ENCODE data around the gene ZBTB16.
A peak's percentile ranks its signal among the peaks of the same experiment; 100 is the strongest.

The ZBTB16 gene

DNA sequence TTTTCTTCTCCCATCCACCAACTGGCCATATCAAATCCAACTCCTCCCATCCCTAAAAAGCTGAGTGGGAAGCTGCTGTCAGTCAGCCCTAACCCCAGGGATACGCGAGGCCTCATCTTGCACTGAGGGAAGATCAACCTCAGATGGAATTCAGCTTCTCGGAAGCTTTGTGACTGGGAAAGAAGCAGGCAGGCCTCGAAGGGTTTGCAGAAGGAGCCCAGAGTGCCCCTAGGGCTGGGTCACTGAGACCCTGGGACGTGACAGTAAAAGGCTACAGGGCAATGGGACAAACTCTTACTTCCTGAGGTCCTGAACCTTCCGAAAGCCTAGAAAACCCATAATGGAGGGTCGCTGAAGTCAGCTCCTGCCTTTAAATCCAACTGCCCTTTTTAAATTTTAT is 202.3 kb downstream of the ZBTB16 start:
- ChIA-PET POLR2A (ENCODE audit: low non-redundant PET) (no interaction called here), CTCF (interaction anchor here (0.6 to 5.6 kb wide), 23 partner anchors 10 to 456 kb away, joined by 3 to 97 read pairs (median 7); partner anchors contain the start of genes HTR3A and ZBTB16)
- no peak for DNase-seq (ENCODE audit: low spot score)
- H3K27ac ChIP-seq, result peak overlapping the region; percentile 91
- TF ChIP-seq, protein P1, sequence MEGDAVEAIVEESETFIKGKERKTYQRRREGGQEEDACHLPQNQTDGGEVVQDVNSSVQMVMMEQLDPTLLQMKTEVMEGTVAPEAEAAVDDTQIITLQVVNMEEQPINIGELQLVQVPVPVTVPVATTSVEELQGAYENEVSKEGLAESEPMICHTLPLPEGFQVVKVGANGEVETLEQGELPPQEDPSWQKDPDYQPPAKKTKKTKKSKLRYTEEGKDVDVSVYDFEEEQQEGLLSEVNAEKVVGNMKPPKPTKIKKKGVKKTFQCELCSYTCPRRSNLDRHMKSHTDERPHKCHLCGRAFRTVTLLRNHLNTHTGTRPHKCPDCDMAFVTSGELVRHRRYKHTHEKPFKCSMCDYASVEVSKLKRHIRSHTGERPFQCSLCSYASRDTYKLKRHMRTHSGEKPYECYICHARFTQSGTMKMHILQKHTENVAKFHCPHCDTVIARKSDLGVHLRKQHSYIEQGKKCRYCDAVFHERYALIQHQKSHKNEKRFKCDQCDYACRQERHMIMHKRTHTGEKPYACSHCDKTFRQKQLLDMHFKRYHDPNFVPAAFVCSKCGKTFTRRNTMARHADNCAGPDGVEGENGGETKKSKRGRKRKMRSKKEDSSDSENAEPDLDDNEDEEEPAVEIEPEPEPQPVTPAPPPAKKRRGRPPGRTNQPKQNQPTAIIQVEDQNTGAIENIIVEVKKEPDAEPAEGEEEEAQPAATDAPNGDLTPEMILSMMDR (conservative IDR thresholded peaks at IDR 0.05; ENCODE audit: low read depth), result no peak

DNA sequence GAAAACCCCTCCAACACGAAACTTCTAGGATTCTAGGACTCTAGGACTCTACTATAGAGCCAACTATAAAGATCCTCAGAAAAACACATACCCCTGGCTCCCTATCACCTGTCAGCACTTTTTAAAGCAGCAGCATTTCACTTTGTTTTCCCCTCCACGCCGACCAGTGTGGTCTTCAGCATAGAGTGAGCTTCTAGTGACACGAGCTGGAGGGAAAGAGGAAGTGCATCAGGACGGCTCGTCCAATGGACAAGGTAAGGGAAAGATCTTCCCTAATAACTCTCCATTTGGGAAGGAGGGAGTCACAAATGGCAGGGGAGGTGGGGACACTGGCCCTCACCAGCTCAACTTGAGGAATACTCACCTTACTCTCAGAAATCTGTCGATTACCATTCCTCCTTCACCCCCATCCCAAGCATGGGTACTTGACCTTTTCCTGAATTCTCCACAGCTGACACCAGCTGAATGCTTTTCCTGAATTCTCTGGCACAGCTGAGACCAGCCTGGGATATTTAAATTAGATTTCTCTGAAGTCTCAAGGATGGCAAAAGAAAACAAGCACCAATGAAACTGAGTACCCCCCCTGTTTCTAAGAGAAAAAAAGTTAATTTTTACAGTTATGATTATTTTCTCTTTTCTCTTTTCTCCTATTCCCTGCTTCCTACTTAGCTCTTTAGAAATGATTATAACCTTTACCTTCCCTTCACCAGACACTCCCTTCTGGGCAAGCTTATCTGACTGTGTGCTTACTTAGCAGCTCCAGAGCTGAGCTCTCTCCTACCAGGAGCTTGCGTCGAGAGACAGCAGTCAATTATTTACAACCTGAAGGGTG is 203.4 kb downstream of the ZBTB16 start:
- DNase-seq (ENCODE audit: low spot score), result peak; percentile 62
- ChIA-PET POLR2A (ENCODE audit: low non-redundant PET) (no interaction called here), CTCF (interaction anchor here (0.6 to 5.6 kb wide), 9 partner anchors 15 to 764 kb away, joined by 3 to 97 read pairs (median 5); no protein-coding TSS in a partner anchor)
- H3K27ac ChIP-seq, result no peak overlapping the region; the same call in 1 of the 2 replicates
- TF ChIP-seq, protein P1 (conservative IDR thresholded peaks at IDR 0.05; ENCODE audit: low read depth), result peak; percentile 60

GRCh38 chr11:114263513-114264170 is 204.1 kb downstream of the ZBTB16 start:
- H3K27ac ChIP-seq, result no peak overlapping the region
- POLR2A ChIA-PET (ENCODE audit: low non-redundant PET), result no interaction called here
- DNase-seq (ENCODE audit: low spot score), result no peak
- CTCF ChIA-PET, result interaction anchor here (0.6 to 5.6 kb wide), 6 partner anchors 226 to 764 kb away, joined by 5 to 97 read pairs (median 54); no protein-coding TSS in a partner anchor
- TF ChIP-seq, protein P1 (conservative IDR thresholded peaks at IDR 0.05; ENCODE audit: low read depth), result no peak

- H3K27ac ChIP-seq, result no peak overlapping the region
- POLR2A ChIA-PET (ENCODE audit: low non-redundant PET), result no interaction called here
- TF ChIP-seq, protein P1 (conservative IDR thresholded peaks at IDR 0.05; ENCODE audit: low read depth), result no peak
- DNase-seq (ENCODE audit: low spot score), result no peak
- CTCF ChIA-PET, result interaction anchor here (0.8 to 1.2 kb wide), 3 partner anchors 14 to 368 kb away, joined by 3 to 5 read pairs (median 5); no protein-coding TSS in a partner anchor
Observed at GRCh38 chr11:114264381-114264780, 204.9 kb downstream of the ZBTB16 start.

- ChIA-PET CTCF (interaction anchor here (0.5 to 1.2 kb wide), 3 partner anchors 369 to 973 kb away, joined by 3 to 5 read pairs (median 4); no protein-coding TSS in a partner anchor), POLR2A (ENCODE audit: low non-redundant PET) (no interaction called here)
- no peak for DNase-seq (ENCODE audit: low spot score)
- H3K27ac ChIP-seq, result no peak overlapping the region
- TF ChIP-seq, protein P1 (conservative IDR thresholded peaks at IDR 0.05; ENCODE audit: low read depth), result no peak
Observed at GRCh38 chr11:114265122-114265878, 205.8 kb downstream of the ZBTB16 start.

DNA sequence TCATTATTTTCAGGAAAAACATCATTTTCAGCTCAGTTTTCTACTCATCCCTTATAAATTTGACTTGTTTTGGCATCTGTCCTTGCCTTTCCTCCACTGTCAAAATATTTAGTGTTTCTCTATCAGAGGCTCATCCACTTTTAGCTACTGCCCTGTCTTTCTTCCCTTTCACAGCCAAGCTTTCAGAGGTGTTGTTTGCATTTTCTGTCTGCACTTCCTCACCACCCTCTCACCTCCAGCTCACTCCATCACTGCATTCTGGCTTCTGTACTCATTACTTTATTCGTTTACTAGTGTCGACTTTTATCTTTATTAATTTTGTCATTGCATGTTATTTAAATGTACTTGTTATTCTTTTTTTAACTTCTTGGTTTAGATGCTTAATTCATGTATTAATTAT is 210.0 kb downstream of the ZBTB16 start:
- no peak overlapping the region for H3K27ac ChIP-seq
- ChIA-PET CTCF (interaction anchor here (0.7 kb wide), 1 partner anchor 32 kb away, joined by 5 read pairs; no protein-coding TSS in a partner anchor), POLR2A (ENCODE audit: low non-redundant PET) (no interaction called here)
- no peak for DNase-seq (ENCODE audit: low spot score)
- TF ChIP-seq, protein P1 (conservative IDR thresholded peaks at IDR 0.05; ENCODE audit: low read depth), result no peak
